Pancreas (tissue), 10 donors: ENCODE results near the gene SLC35G1. TPM values are rescaled to one million over a fixed set of nuclear protein-coding genes. Genes with fewer than 3 reads are reported as not detected.

Source experiments
- ATAC-seq, 4 donors: fragments of 200-7000 bp; cut with Tn5 transposase; one replicate each; pipeline versions ENCODE4 v1.8.0 to v1.9.1; 2020; ENCODE audit warnings: mild to moderate bottlenecking in 4 of 4, moderate library complexity in 4 of 4
- DNase-seq, 6 donors: peaks; one replicate each; pipeline ENCODE4 v3.0.0-alpha.2; 2020
- FAIRE-seq: peaks from 2 replicates; lab custom pipeline; 2012; peaks lifted over from hg19 to GRCh38; lab: Jason Lieb, UNC
- H3K27ac ChIP-seq, 4 donors: fragments of 200-600 bp; sonication (generic); 1 replicate in 3 of 4; 2 replicates in 1 of 4; pipeline versions ENCODE4 v1.5.0 to v1.8.0; 2020
- H3K27me3 ChIP-seq, 4 donors: fragments of 200-600 bp; one replicate each; pipeline ENCODE4 v1.8.0; 2021
- H3K36me3 ChIP-seq, 3 donors: fragments of 200-600 bp; sonication (generic) in 1 of 3; one replicate each; pipeline versions ENCODE4 v1.5.0 to v1.8.0; 2020 to 2021
- H3K4me1 ChIP-seq, 3 donors: fragments of 200-600 bp; one replicate each; pipeline ENCODE4 v1.8.0; 2021
- H3K4me3 ChIP-seq, 4 donors: fragments of 200-600 bp; sonication (generic) in 2 of 4; one replicate each; pipeline versions ENCODE4 v1.5.0 to v1.8.0; 2020 to 2021
- H3K9me3 ChIP-seq, 4 donors: fragments of 200-600 bp; one replicate each; pipeline ENCODE4 v1.8.0; 2021
- WGBS, 2 donors: extraction: QIAGEN DNeasy Blood & Tissue Kit; methylation state at CpG; one replicate each; pipeline ENCODE4 v1.1.7; 2013; 5-methylcytosine and 5-hydroxymethylcytosine counted together
- intact Hi-C, 3 donors: fragments of 100-400 bp; cut with DNase I; formaldehyde crosslinking; loops; one replicate each; pipeline versions ENCODE4 v1.11.1 to v1.14.2; 2022
- polyA plus RNA-seq, 2 donors: library from polyadenylated mRNA; stranded (reverse); fragments of 200-250 nt; gene quantifications; one replicate each; pipeline ENCODE4 v1.2.3, GENCODE V29; 2013
- total RNA-seq, 6 donors: library from RNA; stranded (reverse); fragmentation: NEBNext Ultra II Directional in 4 of 6; extraction: Animal tissue kit (Norgen Biotek cat#: 25700) in 4 of 6; gene quantifications; one replicate each; pipeline versions ENCODE4 v1.2.1 to v1.2.4, GENCODE V29; 2021 to 2023
- TF ChIP-seq, protein P1 (sequence below), 4 donors: fragments of 200-600 bp; sonication (generic) in 3 of 4; IDR thresholded peaks; one replicate each; pipeline versions ENCODE4 v1.5.0 to v1.8.0; 2021; ENCODE audit warnings: antibody characterized with exemption in 4 of 4
- donor health status: healthy with polysubstance abuse.
- donor health status: DM: no; HTN: no; CAD: no; lungs with moderate emphysema.
- donor health status: DM: no; HTN: no; CAD: no.
- donor health status: control.
- donor health status: control.
- donor health status: Bipolar disorder and iron deficiency.
- donor health status: DM: yes; HTN: yes; CAD: no.
- donor health status: DM: no; HTN: no; CAD: no.
- donor health status: DM: no; HTN: no; CAD: no.
- donor health status: DM: yes; HTN: yes; CAD: no.

Gene SLC35G1
- total and polyA plus RNA-seq, 8 donors = 1.4 to 11.0 (median 4.9) TPM

DNA sequence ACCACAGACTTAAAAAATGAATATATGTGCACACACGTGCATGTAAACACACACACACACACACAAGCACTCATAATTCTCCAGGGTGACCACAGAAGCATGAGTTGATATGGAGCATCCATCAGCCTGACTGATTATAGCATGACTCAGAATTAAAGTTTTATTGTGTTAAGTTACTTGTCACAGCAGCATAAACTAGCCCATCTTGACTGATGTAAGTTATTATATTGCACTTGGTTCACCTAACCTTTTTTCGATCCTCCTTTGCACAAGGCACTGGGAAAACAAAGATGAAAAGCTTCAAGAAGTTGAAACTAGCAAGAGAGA is 18.8 kb upstream of the SLC35G1 start:
- intact Hi-C loops = no loop called here
- no peak for DNase-seq

DNA sequence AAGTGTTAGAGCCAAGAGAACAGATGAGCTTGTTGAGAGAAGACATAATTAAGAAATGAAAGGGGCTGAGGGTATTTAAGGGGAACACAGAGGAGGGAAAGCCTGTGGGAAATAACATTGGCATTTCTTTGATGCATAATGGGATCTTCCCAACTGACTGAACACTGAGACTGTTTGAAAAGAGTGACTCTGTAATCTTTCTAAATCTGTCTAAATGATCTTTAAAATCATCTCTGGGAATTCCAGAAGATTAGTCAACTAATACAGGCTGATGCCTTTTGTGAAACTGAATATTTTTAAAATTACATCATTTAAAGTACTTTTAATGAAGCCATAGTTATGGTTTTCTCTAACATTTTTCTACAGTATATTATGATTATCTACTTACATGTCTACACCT is 17.4 kb upstream of the SLC35G1 start:
- Histone ChIP-seq H3K9me3 (no peaks in the 10 kb centered on the region), H3K4me1 (no peaks in the 10 kb centered on the region), H3K4me3 (no peak overlapping the region), H3K36me3 (no peaks in the 10 kb centered on the region), H3K27ac (no peak overlapping the region), H3K27me3 (no peaks in the 10 kb centered on the region)
- no peak for ATAC-seq
- TF ChIP-seq, protein P1, sequence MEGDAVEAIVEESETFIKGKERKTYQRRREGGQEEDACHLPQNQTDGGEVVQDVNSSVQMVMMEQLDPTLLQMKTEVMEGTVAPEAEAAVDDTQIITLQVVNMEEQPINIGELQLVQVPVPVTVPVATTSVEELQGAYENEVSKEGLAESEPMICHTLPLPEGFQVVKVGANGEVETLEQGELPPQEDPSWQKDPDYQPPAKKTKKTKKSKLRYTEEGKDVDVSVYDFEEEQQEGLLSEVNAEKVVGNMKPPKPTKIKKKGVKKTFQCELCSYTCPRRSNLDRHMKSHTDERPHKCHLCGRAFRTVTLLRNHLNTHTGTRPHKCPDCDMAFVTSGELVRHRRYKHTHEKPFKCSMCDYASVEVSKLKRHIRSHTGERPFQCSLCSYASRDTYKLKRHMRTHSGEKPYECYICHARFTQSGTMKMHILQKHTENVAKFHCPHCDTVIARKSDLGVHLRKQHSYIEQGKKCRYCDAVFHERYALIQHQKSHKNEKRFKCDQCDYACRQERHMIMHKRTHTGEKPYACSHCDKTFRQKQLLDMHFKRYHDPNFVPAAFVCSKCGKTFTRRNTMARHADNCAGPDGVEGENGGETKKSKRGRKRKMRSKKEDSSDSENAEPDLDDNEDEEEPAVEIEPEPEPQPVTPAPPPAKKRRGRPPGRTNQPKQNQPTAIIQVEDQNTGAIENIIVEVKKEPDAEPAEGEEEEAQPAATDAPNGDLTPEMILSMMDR (IDR thresholded peaks at IDR 0.05) = no peak
- no peak for DNase-seq
- FAIRE-seq = no peak
- intact Hi-C loops = no loop called here

More for the DNA sequence above, 18.8 kb upstream of the SLC35G1 start:
- Histone ChIP-seq H3K27me3 (no peaks in the 10 kb centered on the region), H3K27ac (no peak overlapping the region), H3K4me1 (no peaks in the 10 kb centered on the region), H3K9me3 (no peaks in the 10 kb centered on the region), H3K36me3 (no peaks in the 10 kb centered on the region), H3K4me3 (no peak overlapping the region)
- FAIRE-seq = no peak
- ATAC-seq = no peak
- WGBS, 2 donors = 87% methylated on average over 2 of the region's 2 CpGs
- TF ChIP-seq, protein P1 (IDR thresholded peaks at IDR 0.05) = no peak

DNA sequence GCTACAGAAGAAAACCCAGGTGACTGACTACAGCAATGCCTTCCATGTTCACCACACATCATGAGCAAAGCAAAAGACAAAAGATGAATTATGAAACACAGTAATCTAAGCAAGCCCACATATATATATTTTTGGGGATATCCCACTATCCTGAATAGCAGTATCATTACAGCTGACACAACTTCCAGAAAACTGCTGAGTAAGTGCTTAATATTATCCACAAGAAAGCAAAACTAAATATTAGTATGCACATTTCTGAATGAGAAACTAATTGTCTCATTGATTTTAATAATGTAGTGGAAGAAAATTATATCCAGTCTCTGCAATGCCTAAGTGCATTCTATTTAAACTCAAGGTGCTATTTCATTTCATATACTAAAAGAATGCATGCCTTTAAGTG is 14.5 kb upstream of the SLC35G1 start:
- no peak overlapping the region for H3K27ac ChIP-seq
- ATAC-seq (no peak), FAIRE-seq (no peak), DNase-seq (no peak)
- intact Hi-C loops = no loop called here
- no peak overlapping the region for H3K4me3 ChIP-seq
- no peaks in the 10 kb centered on the region for H3K36me3 ChIP-seq
- TF ChIP-seq, protein P1 (IDR thresholded peaks at IDR 0.05) = no peak
- H3K4me1 ChIP-seq = no peaks in the 10 kb centered on the region
- H3K9me3 ChIP-seq = no peaks in the 10 kb centered on the region
- H3K27me3 ChIP-seq = no peaks in the 10 kb centered on the region

DNA sequence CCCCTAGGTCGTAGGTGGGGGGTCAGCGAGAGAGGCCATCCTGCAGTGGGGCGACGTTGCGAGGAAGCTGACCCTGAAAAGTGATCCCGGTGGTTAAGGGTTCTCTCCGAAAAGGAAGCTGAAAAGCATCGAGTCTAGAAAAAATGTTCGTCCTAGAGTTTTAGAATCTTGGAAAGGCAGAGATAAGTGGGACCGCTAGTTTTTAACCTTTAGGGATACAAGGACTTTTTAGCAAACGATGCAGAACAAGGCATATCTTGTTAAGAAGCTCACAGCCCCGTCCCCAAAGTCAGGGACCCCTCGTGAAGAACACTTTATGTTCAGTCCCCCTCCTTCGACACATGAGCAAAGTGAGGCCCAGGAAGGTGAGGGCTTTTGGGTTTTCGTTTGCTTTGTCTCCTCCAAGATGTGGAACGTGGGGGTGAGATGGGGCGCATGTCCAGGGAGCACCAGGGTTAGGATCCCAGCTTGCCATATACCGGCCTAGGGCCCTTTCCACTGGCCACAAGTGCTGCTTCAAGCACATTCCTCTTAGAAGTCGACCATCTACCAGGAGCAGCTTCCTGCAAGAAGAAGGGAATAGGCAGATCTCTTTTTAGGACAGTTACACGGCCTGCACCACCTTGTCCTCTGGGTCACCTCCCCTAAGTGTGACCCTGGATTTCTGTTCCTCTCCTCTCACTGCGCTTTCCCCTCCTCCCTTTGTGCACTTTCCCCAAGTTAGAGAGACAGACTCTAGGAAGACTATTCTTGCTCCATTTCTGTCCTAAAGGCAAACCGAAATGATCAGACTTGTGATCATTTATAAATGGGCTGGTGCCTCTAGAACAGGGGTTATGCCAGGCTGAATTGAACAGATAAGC is 969 bp downstream of the SLC35G1 start:
- no peaks in the 10 kb centered on the region for H3K36me3 ChIP-seq
- H3K27ac ChIP-seq = no peak overlapping the region
- TF ChIP-seq, protein P1 (IDR thresholded peaks at IDR 0.05) = no peak
- DNase-seq (peak in 1 of 6 donors; percentile 36), FAIRE-seq (no peak), ATAC-seq (peak in 1 of 4 donors; percentile 4)
- H3K4me3 ChIP-seq = peak overlapping the region; percentile 81 to 99 (median 98)
- 31 to 32% methylated on average over 22 of the region's 22 CpGs for WGBS, 2 donors
- no peaks in the 10 kb centered on the region for H3K9me3 ChIP-seq
- no peaks in the 10 kb centered on the region for H3K27me3 ChIP-seq
- intact Hi-C loops = no loop called here
- H3K4me1 ChIP-seq = peaks cover 0 to 4% (median 3%) of the 10 kb centered on the region in 3 donors

DNA sequence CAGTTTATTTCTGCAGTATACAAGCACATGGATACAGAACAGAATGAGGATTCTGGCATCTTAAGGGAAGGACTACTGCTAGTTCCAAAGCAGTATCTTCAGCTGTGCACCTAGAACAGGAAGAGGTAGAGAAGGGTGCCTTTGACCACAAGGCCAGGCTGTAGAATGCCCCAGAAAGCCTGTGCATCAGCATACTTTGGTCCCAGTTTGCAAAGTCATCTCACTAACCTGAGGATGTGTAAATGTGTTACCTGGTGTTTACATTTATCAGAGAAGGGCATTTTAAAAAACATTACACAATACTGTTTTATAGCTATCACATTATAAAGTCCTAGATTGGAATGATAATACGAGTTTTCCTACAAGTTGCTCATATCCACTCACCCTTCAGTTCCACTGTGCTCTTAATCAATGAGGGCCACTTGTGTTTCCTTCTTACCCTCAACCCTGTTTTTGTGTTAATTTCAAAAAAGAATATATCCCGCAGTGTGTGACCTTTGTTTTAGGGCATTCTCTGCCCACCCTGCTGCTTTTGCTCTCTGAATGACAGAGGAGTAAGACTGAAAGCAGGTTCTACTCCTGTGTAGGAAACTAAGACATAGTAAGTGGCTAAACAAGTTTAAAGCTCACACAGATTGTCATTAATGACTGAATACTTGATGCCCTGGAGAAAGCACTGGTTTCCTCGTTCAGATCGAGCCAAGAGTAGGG is 3.4 kb downstream of the SLC35G1 start:
- intact Hi-C loops = no loop called here
- no peak for FAIRE-seq
- Histone ChIP-seq H3K27me3 (no peaks in the 10 kb centered on the region), H3K36me3 (no peaks in the 10 kb centered on the region), H3K27ac (no peak overlapping the region), H3K9me3 (no peaks in the 10 kb centered on the region), H3K4me1 (peaks cover 0 to 4% (median 3%) of the 10 kb centered on the region in 3 donors), H3K4me3 (no peak overlapping the region)
- WGBS, 2 donors = 63 to 66% methylated on average over 4 of the region's 4 CpGs
- ATAC-seq = no peak
- TF ChIP-seq, protein P1 (IDR thresholded peaks at IDR 0.05) = no peak
- no peak for DNase-seq
